K562 (cell line): ENCODE results near the gene RNU2-1. TPM values are rescaled to one million over a fixed set of nuclear protein-coding genes. Genes with fewer than 3 reads are reported as not detected.
A peak's percentile ranks its signal among the peaks of the same experiment; 100 is the strongest.

Experiments
- ATAC-seq: fragments of 200-7000 bp; cut with Tn5 transposase; 3 replicates; pipeline ENCODE4 v1.9.1; 2020; ENCODE audit warnings: moderate library complexity
- BruUV-seq: library from RNA; stranded (reverse); fragments of 400-500 nt; replicated peaks from 2 replicates; lab custom pipeline; 2021; lab: Mats Ljungman, UMichigan
- CTCF ChIA-PET: fragments of 300-600 bp; formaldehyde crosslinking; extraction: SDS; loops from one replicate; lab custom pipeline; 2021; ENCODE audit warnings: low intra/inter-chr PET ratio; lab: Yijun Ruan, JAX
- POLR2A ChIA-PET: fragments of 300-600, 350-650 bp; sonication (Branson Sonifier 250); formaldehyde crosslinking; extraction: SDS; loops from one replicate; lab custom pipeline; 2021; ENCODE audit warnings: antibody characterized with exemption, inconsistent platforms; lab: Yijun Ruan, JAX
- DNase-seq, 4 experiments: peaks; one replicate each; pipeline versions ENCODE4 v3.0.0 to v3.0.0-alpha.2; 2011 to 2018; ENCODE audit warnings: low spot score in 3 of 4, mixed read lengths in 3 of 4; ENCODE audit errors: extremely low read depth in 1 of 4
- FAIRE-seq: peaks from 2 replicates; lab custom pipeline; 2011; peaks lifted over from hg19 to GRCh38; lab: Jason Lieb, UNC
- H2AFZ ChIP-seq: 2 replicates; pipeline ENCODE4 v1.6.0; 2011; ENCODE audit warnings: low read depth, low read length, control low read depth, inconsistent platforms
- H3K27ac ChIP-seq: fragments of 200-600 bp; 3 replicates; pipeline ENCODE4 v1.8.0; 2011; ENCODE audit warnings: low read depth, mild to moderate bottlenecking, control low read depth, inconsistent platforms, low read length, moderate library complexity, mixed read lengths; ENCODE audit errors: extremely low read depth
- H3K27me3 ChIP-seq, 2 experiments: fragments of 300-600 bp in 1 of 2; 2 replicates in 1 of 2; 3 replicates in 1 of 2; pipeline versions ENCODE4 v1.6.0 to v1.8.0; 2011; ENCODE audit warnings: inconsistent platforms in 2 of 2, low read length in 2 of 2, mild to moderate bottlenecking in 1 of 2, mixed read lengths in 1 of 2, moderate library complexity in 1 of 2; ENCODE audit not compliant: control insufficient read depth in 2 of 2, insufficient read depth in 2 of 2
- H3K36me3 ChIP-seq: fragments of 300-600 bp; 3 replicates; pipeline ENCODE4 v1.8.0; 2011; ENCODE audit warnings: mild to moderate bottlenecking, low read length, inconsistent platforms; ENCODE audit not compliant: control insufficient read depth, insufficient read depth
- H3K4me1 ChIP-seq, 2 experiments: fragments of 200-600 bp in 1 of 2; replicated peaks in 1 of 2; 2 replicates in 1 of 2; 3 replicates in 1 of 2; pipeline versions ENCODE4 v1.5.1 to v1.8.0; 2011; ENCODE audit warnings: inconsistent platforms in 2 of 2, low read length in 2 of 2, mild to moderate bottlenecking in 1 of 2, mixed read lengths in 1 of 2, moderate library complexity in 1 of 2; ENCODE audit not compliant: control insufficient read depth in 2 of 2, insufficient read depth in 2 of 2
- H3K4me2 ChIP-seq: 2 replicates; pipeline ENCODE4 v1.6.1; 2011; ENCODE audit warnings: low read length, control low read depth, inconsistent platforms, mixed read lengths; ENCODE audit not compliant: insufficient read depth
- H3K4me3 ChIP-seq: fragments of 200-600 bp; sonication (generic), shearing (Covaris generic); 2 replicates; pipeline ENCODE4 v1.5.1; 2016; ENCODE audit warnings: control low read depth, inconsistent platforms
- H3K79me2 ChIP-seq: fragments of 200-600 bp; 3 replicates; pipeline ENCODE4 v1.8.0; 2011; ENCODE audit warnings: low read length, inconsistent platforms; ENCODE audit not compliant: control insufficient read depth, insufficient read depth
- H3K9ac ChIP-seq, 2 experiments: 2 replicates each; pipeline versions ENCODE4 v1.6.0 to v1.6.1; 2011; ENCODE audit warnings: low read depth in 2 of 2, low read length in 2 of 2, control low read depth in 1 of 2, inconsistent platforms in 1 of 2, mild to moderate bottlenecking in 1 of 2, mixed read lengths in 1 of 2; ENCODE audit not compliant: insufficient read depth in 1 of 2
- H3K9me1 ChIP-seq: one replicate; pipeline ENCODE4 v1.6.0; 2011; ENCODE audit warnings: inconsistent platforms, mild to moderate bottlenecking, low read length, moderate library complexity; ENCODE audit not compliant: control insufficient read depth, insufficient read depth
- H3K9me3 ChIP-seq: replicated peaks from 2 replicates; pipeline ENCODE4 v1.5.1; 2011; ENCODE audit warnings: low read depth, low read length, inconsistent platforms; ENCODE audit not compliant: control insufficient read depth, insufficient read depth
- H4K20me1 ChIP-seq: replicated peaks from 2 replicates; pipeline ENCODE4 v1.6.1; 2011; ENCODE audit warnings: low read length, inconsistent platforms, mixed read lengths; ENCODE audit not compliant: control insufficient read depth, insufficient read depth
- FOXA1 ChIP-seq: fragments of 450-650 bp; IDR thresholded peaks from 2 replicates; pipeline ENCODE4 v1.6.1; 2016; ENCODE audit warnings: mild to moderate bottlenecking, borderline replicate concordance
- GTF2E2 ChIP-seq: fragments of 200-800 bp; sonication (Bioruptor generic); IDR thresholded peaks from 2 replicates; pipeline ENCODE4 v1.6.1; 2016; ENCODE audit warnings: missing genetic modification characterization, missing compliant biosample characterization
- NFE2L1 ChIP-seq: fragments of 450-650 bp; IDR thresholded peaks from 2 replicates; pipeline ENCODE4 v1.6.1; 2016; ENCODE audit warnings: missing genetic modification characterization, low read depth, mild to moderate bottlenecking, missing compliant biosample characterization, moderate library complexity, borderline replicate concordance
- ZNF584 ChIP-seq: fragments of 200-800 bp; sonication (Bioruptor generic); IDR thresholded peaks from 2 replicates; pipeline ENCODE4 v1.6.1; 2016; ENCODE audit warnings: low read depth, mild to moderate bottlenecking, missing genetic modification characterization, missing compliant biosample characterization
- ZNF717 ChIP-seq: fragments of 250-450 bp; sonication (Bioruptor Pico); IDR thresholded peaks from 2 replicates; pipeline ENCODE4 v1.5.0; 2021
- ZNF766 ChIP-seq: fragments of 200-800 bp; sonication (Bioruptor generic); conservative IDR thresholded peaks from 2 replicates; pipeline ENCODE4 v1.6.1; 2016; ENCODE audit warnings: missing genetic modification characterization, missing compliant biosample characterization
- WGBS: fragments of 100-300 bp; shearing (Covaris generic); methylation state at CpG from one replicate; pipeline ENCODE4 v1.1.6; 2016; ENCODE audit warnings: low coverage, mixed read lengths; ENCODE audit not compliant: insufficient coverage; ENCODE audit errors: missing lambda C conversion rate; 5-methylcytosine and 5-hydroxymethylcytosine counted together
- in situ Hi-C: fragments of 300-500 bp; cut with MboI; formaldehyde crosslinking; loops from 4 replicates; pipeline ENCODE4 v1.15.0; 2018; ENCODE audit warnings: inconsistent platforms, mixed read lengths
- intact Hi-C: fragments of 100-400 bp; cut with micrococcal nuclease; formaldehyde crosslinking; loops from 2 replicates; pipeline ENCODE4 v1.14.2; 2022
- polyA plus RNA-seq, 8 experiments: library from polyadenylated mRNA; depleted of rRNA in 4 of 8; stranded (reverse) in 5 of 8; unstranded in 3 of 8; fragments of >200 nt; fragmentation: Nextera tagmentation in 2 of 8; fragmentation: Illumina TruSeq in 1 of 8; extraction: Ambion mirVana in 2 of 8; extraction: Trizol in 1 of 8; gene quantifications; 2 replicates each; pipeline versions ENCODE4 v1.2.1 to v1.2.3, GENCODE V29; 2011 to 2014; ENCODE audit warnings: inconsistent platforms in 1 of 8, missing spikeins in 1 of 8
- total RNA-seq, 7 experiments: library from RNA; depleted of rRNA in 6 of 7; stranded (reverse); fragments of >200 nt in 6 of 7; fragmentation: Illumina TruSeq in 2 of 7; extraction: Trizol in 2 of 7; gene quantifications; 2 replicates each; pipeline versions ENCODE4 v1.2.1 to v1.2.3, GENCODE V29; 2011 to 2021; ENCODE audit warnings: low replicate concordance in 1 of 7
- TF ChIP-seq, protein P1 (sequence below): fragments of 250-450 bp; sonication (Bioruptor Pico); IDR thresholded peaks from 2 replicates; pipeline ENCODE4 v1.9.0; 2021; ENCODE audit warnings: mild to moderate bottlenecking

Gene RNU2-1
- total and polyA plus RNA-seq, 9 of the 15 experiments (the other 6 are each of a cell fraction or from before 2014, with no cell fraction given) = 9,527 TPM; not detected in 8

DNA sequence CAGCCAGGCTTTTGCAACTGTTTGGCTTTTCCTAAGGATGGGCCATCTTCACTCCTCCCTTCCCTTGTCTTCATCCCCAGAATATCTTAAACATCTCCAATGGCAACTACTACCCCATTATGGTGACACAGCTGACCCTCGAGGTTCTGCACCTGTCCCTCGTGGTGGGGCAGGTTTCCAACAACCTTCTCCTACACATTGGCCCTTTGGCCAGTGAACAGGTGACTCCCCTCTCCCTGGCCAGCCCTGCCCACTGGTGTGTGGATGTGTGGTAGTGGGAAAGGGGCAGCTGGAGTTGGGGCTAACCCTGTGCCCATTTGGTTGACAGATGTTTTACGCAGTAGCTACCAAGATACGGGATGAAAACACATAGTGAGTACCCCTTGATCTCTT lies 17.4 kb downstream of the RNU2-1 start:
- no peaks in the 10 kb centered on the region for H3K79me2 ChIP-seq
- in situ Hi-C loops (no loop called here), intact Hi-C loops (no loop called here)
- no peaks in the 10 kb centered on the region for H4K20me1 ChIP-seq
- no peak overlapping the region for H2AFZ ChIP-seq
- peak overlapping the region in 1 of 2 experiments; percentile 48; a peak in 1 of 4 replicates for H3K9ac ChIP-seq
- ChIA-PET CTCF (no interaction called here), POLR2A (interaction anchor here (0.7 to 7.6 kb wide), 4 partner anchors 10 to 100 kb away, joined by 3 to 89 read pairs (median 7); no protein-coding TSS in a partner anchor)
- WGBS = 44% methylated on average over 4 of the region's 4 CpGs
- no peaks in the 10 kb centered on the region for H3K9me3 ChIP-seq
- BruUV-seq = no TSS peak
- no peaks in the 10 kb centered on the region for H3K9me1 ChIP-seq
- no peaks in the 10 kb centered on the region; the same call in 2 of the 3 replicates for H3K36me3 ChIP-seq
- peaks cover 3 to 9% of the 10 kb centered on the region in 2 experiments; a peak in 2 of 5 replicates for H3K4me1 ChIP-seq
- no peaks in the 10 kb centered on the region for H3K27me3 ChIP-seq
- H3K4me2 ChIP-seq = no peak overlapping the region
- TF ChIP-seq, protein P1, sequence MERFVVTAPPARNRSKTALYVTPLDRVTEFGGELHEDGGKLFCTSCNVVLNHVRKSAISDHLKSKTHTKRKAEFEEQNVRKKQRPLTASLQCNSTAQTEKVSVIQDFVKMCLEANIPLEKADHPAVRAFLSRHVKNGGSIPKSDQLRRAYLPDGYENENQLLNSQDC (CRISPR knock-in tag) = no peak
- no peak for TF ChIP-seq GTF2E2
- TF ChIP-seq, all 486 proteins: peak for 0
- no peak for ATAC-seq
- Histone ChIP-seq H3K4me3 (no peak overlapping the region), H3K27ac (no peak overlapping the region)
- FAIRE-seq = no peak
- no peak for DNase-seq

DNA sequence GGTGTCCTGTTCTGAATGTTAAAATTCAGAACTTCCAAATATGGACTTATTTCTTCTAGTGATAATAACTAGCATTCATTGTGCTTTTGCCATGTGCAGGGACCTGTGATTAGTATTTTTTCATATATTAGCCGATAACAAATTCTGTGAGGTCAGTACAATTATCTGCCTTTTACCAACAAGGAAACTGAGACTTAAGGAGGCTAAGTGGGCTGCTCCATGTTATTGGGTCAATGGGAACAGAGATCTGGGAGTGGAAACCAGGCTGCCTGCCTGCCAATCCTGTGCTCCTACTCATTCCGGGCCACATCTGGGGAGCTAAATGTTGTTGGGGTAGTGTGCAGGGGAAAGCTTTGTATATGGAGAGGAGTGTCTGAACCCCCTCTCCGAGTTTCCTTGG lies 18.4 kb downstream of the RNU2-1 start:
- TF ChIP-seq ZNF584 (CRISPR knock-in tag) (no peak), FOXA1 (no peak), ZNF717 (CRISPR knock-in tag) (no peak), NFE2L1 (tag) (no peak), ZNF766 (CRISPR knock-in tag) (no peak)
- in situ Hi-C loops = no loop called here
- BruUV-seq = no TSS peak
- Histone ChIP-seq H3K9ac (peak overlapping the region in 1 of 2 experiments; percentile 0; a peak in 1 of 4 replicates), H3K4me3 (no peak overlapping the region), H3K27ac (no peak overlapping the region), H4K20me1 (no peaks in the 10 kb centered on the region), H2AFZ (no peak overlapping the region), H3K79me2 (no peaks in the 10 kb centered on the region), H3K4me2 (no peak overlapping the region), H3K36me3 (peaks cover 5% of the 10 kb centered on the region; the same call in 1 of the 3 replicates), H3K9me3 (no peaks in the 10 kb centered on the region), H3K27me3 (no peaks in the 10 kb centered on the region), H3K4me1 (peaks cover 3 to 9% of the 10 kb centered on the region in 2 experiments; a peak in 2 of 5 replicates), H3K9me1 (no peaks in the 10 kb centered on the region)
- ChIA-PET POLR2A (interaction anchor here (0.6 to 7.6 kb wide), 5 partner anchors 11 to 204 kb away, joined by 3 to 89 read pairs (median 7); no protein-coding TSS in a partner anchor), CTCF (no interaction called here)
- DNase-seq = no peak
- no peak for ATAC-seq
- intact Hi-C loops = no loop called here
- 56% methylated on average over 3 of the region's 3 CpGs for whole genome bisulfite sequencing
- no peak for FAIRE-seq
